RCC 7860 (cell line): ENCODE results near the gene PRMT6.

Experiments used
- DNase-seq: peaks from one replicate; pipeline ENCODE4 v3.0.0-alpha.2; 2015; ENCODE audit warnings: low spot score
- FAIRE-seq: peaks from 2 replicates; lab custom pipeline; 2012; peaks lifted over from hg19 to GRCh38; lab: Jason Lieb, UNC

PRMT6 gene

GRCh38 chr1:107091418-107091817, 34.9 kb downstream of the PRMT6 start:
- DNase-seq (no peak), FAIRE-seq (no peak)

GRCh38 chr1:107093395-107093794, 36.9 kb downstream of the PRMT6 start:
- peak; percentile 49 for FAIRE-seq
- DNase-seq = peak; percentile 34

- no peak for FAIRE-seq
Observed at GRCh38 chr1:107095647-107096046, 39.2 kb downstream of the PRMT6 start.

GRCh38 chr1:107096690-107097089, 40.2 kb downstream of the PRMT6 start:
- no peak for DNase-seq
- no peak for FAIRE-seq

More at GRCh38 chr1:107095647-107096046, 39.2 kb downstream of the PRMT6 start:
- no peak for DNase-seq

- DNase-seq (no peak), FAIRE-seq (no peak)
Observed at GRCh38 chr1:107098961-107099360, 42.5 kb downstream of the PRMT6 start.

- DNase-seq (no peak), FAIRE-seq (no peak)
Observed at GRCh38 chr1:107100331-107100984, 44.0 kb downstream of the PRMT6 start.

GRCh38 chr1:107105914-107106313, 49.4 kb downstream of the PRMT6 start:
- DNase-seq = no peak
- FAIRE-seq = no peak
